WTC11 (cell line): ENCODE measurements around the gene ADGRV1. TPM values are rescaled to one million over a fixed set of nuclear protein-coding genes. Genes with fewer than 3 reads are reported as not detected.

ENCODE experiments used
- ATAC-seq: fragments of 200-7000 bp; cut with Tn5 transposase; 2 replicates; pipeline ENCODE4 v1.10.0; 2021; ENCODE audit warnings: mild to moderate bottlenecking, moderate library complexity
- CTCF ChIA-PET: fragments of 300-600 bp; sonication (Branson Sonifier 250); formaldehyde crosslinking; loops from one replicate; lab custom pipeline; 2021; ENCODE audit warnings: antibody characterized with exemption; lab: Charles Lee
- POLR2A ChIA-PET: fragments of 350-600 bp; sonication (Branson Sonifier 250); formaldehyde crosslinking; loops from one replicate; lab custom pipeline; 2021; ENCODE audit warnings: antibody characterized with exemption; lab: Charles Lee
- DNase-seq: peaks from one replicate; pipeline ENCODE4 v3.0.0; 2021; ENCODE audit warnings: low spot score
- H3K27ac Mint-ChIP-seq: 2 replicates; pipeline ENCODE4 v1.8.0; 2021; ENCODE audit warnings: mixed read lengths
- H3K27me3 Mint-ChIP-seq: 2 replicates; pipeline ENCODE4 v1.8.0; 2021; ENCODE audit warnings: low read depth, mild to moderate bottlenecking, moderate library complexity, mixed read lengths
- H3K36me3 Mint-ChIP-seq: 2 replicates; pipeline ENCODE4 v1.8.0; 2021; ENCODE audit warnings: mixed read lengths
- H3K4me1 Mint-ChIP-seq: 2 replicates; pipeline ENCODE4 v1.8.0; 2022; ENCODE audit warnings: mixed read lengths
- H3K4me3 Mint-ChIP-seq: 2 replicates; pipeline ENCODE4 v1.8.0; 2021; ENCODE audit warnings: mild to moderate bottlenecking, moderate library complexity, mixed read lengths
- H3K9me3 Mint-ChIP-seq: 2 replicates; pipeline ENCODE4 v1.8.0; 2021; ENCODE audit warnings: mixed read lengths
- ATF1 ChIP-seq: sonication (generic); formaldehyde crosslinking; IDR thresholded peaks from 2 replicates; pipeline ENCODE4 v1.8.1; 2023; ENCODE audit warnings: mild to moderate bottlenecking, moderate library complexity, missing genetic modification reagents
- CREM ChIP-seq: sonication (generic); formaldehyde crosslinking; IDR thresholded peaks from 2 replicates; pipeline ENCODE4 v1.8.1; 2022; ENCODE audit warnings: mild to moderate bottlenecking, missing genetic modification reagents, moderate library complexity
- ESRRA ChIP-seq: sonication (generic); formaldehyde crosslinking; IDR thresholded peaks from 2 replicates; pipeline ENCODE4 v1.8.1; 2022; ENCODE audit warnings: mild to moderate bottlenecking, missing genetic modification reagents, borderline replicate concordance
- FOXJ3 ChIP-seq: sonication (generic); formaldehyde crosslinking; IDR thresholded peaks from 2 replicates; pipeline ENCODE4 v1.9.0; 2021; ENCODE audit warnings: missing genetic modification reagents, mild to moderate bottlenecking, borderline replicate concordance
- GRHL2 ChIP-seq: fragments of 250-450 bp; sonication (Bioruptor Pico); IDR thresholded peaks from 2 replicates; pipeline ENCODE4 v1.8.0; 2022; ENCODE audit warnings: mild to moderate bottlenecking, moderate library complexity; ENCODE audit not compliant: insufficient replicate concordance, severe bottlenecking
- HMGXB4 ChIP-seq: sonication (generic); formaldehyde crosslinking; IDR thresholded peaks from 2 replicates; pipeline ENCODE4 v1.8.1; 2023; ENCODE audit warnings: mild to moderate bottlenecking, moderate library complexity, missing genetic modification reagents
- JUN ChIP-seq: sonication (generic); formaldehyde crosslinking; IDR thresholded peaks from 2 replicates; pipeline ENCODE4 v1.8.0; 2023; ENCODE audit warnings: mild to moderate bottlenecking, missing genetic modification reagents
- NR3C1 ChIP-seq: sonication (generic); formaldehyde crosslinking; conservative IDR thresholded peaks from 2 replicates; pipeline ENCODE4 v1.8.1; 2023; ENCODE audit warnings: low read depth, mild to moderate bottlenecking, missing genetic modification reagents
- PRRX2 ChIP-seq: fragments of 250-450 bp; sonication (Bioruptor Pico); IDR thresholded peaks from 2 replicates; pipeline ENCODE4 v1.8.0; 2021; ENCODE audit warnings: mild to moderate bottlenecking
- RELA ChIP-seq: sonication (generic); formaldehyde crosslinking; IDR thresholded peaks from 2 replicates; pipeline ENCODE4 v1.8.1; 2022; ENCODE audit warnings: missing genetic modification reagents, mild to moderate bottlenecking, borderline replicate concordance
- RORB ChIP-seq: fragments of 250-450 bp; sonication (Bioruptor Pico); IDR thresholded peaks from 2 replicates; pipeline ENCODE4 v1.9.0; 2021; ENCODE audit warnings: mild to moderate bottlenecking
- SOX15 ChIP-seq: fragments of 250-450 bp; sonication (Bioruptor Pico); IDR thresholded peaks from 2 replicates; pipeline ENCODE4 v1.9.0; 2021; ENCODE audit warnings: mild to moderate bottlenecking
- TEAD1 ChIP-seq: sonication (generic); formaldehyde crosslinking; IDR thresholded peaks from 2 replicates; pipeline ENCODE4 v1.8.0; 2022; ENCODE audit warnings: mild to moderate bottlenecking, missing genetic modification reagents
- ZNF138 ChIP-seq: sonication (generic); formaldehyde crosslinking; conservative IDR thresholded peaks from 2 replicates; pipeline ENCODE4 v1.8.1; 2022; ENCODE audit warnings: mild to moderate bottlenecking, moderate library complexity, missing genetic modification reagents
- ZNF219 ChIP-seq: sonication (generic); formaldehyde crosslinking; IDR thresholded peaks from 2 replicates; pipeline ENCODE4 v1.8.0; 2023; ENCODE audit warnings: missing genetic modification reagents, mild to moderate bottlenecking, borderline replicate concordance
- ZNF281 ChIP-seq: sonication (generic); formaldehyde crosslinking; IDR thresholded peaks from 2 replicates; pipeline ENCODE4 v1.8.0; 2023; ENCODE audit warnings: mild to moderate bottlenecking, missing genetic modification reagents
- total RNA-seq: library from RNA; stranded (reverse); gene quantifications from 3 replicates; pipeline ENCODE4 v1.2.3, GENCODE V29; 2021
- TF ChIP-seq, protein P1 (sequence below): sonication (generic); formaldehyde crosslinking; IDR thresholded peaks from 2 replicates; pipeline ENCODE4 v1.8.1; 2023; ENCODE audit warnings: mild to moderate bottlenecking, missing genetic modification reagents
- TF ChIP-seq, protein P2 (sequence below): fragments of 250-450 bp; sonication (Bioruptor Pico); IDR thresholded peaks from 2 replicates; pipeline ENCODE4 v1.9.0; 2021; ENCODE audit warnings: mild to moderate bottlenecking
- TF ChIP-seq, protein P3 (sequence below): sonication (generic); formaldehyde crosslinking; conservative IDR thresholded peaks from 2 replicates; pipeline ENCODE4 v1.8.1; 2023; ENCODE audit warnings: mild to moderate bottlenecking, low read depth, missing genetic modification reagents, moderate library complexity

Gene ADGRV1
- total RNA-seq, 1 experiment from 2014 or later = 74.5 TPM

DNA sequence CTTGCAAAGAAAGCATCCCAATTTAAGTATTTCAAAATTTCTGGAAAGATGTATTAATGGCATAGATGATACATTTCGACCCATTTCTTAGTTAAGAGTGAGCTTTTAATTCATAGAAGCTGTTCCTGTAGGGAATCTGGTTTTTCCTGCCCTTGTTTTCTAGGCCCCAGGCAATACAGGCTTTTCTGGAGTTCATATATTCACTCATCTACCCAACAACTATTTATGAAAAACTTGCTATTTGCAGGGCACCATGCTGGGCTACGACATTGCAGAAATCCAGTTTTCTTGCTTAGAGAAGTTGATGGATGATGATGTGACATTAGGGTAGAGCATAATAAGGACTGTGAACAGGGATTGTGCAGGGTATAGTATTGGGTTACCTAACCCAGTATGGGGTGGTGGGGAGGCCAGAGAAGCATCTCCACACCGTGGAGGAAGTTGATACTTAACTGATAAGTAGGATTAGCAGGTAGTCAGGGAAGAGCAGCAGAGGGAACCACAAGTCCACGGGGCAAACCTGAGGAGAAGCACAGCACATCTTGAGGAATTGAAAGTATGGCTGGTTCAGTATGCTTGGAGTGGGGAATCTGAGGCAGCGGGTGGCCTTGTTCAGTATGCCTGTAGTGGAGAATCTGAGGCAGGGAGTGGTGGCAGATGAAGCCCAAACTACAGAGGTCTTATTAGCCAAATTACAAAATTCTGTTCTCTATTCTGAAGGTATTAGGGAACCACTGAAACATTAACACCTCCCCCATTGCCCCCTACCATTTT is 577.1 kb downstream of the ADGRV1 start:
- peaks cover 6% of the 10 kb centered on the region for H3K4me1 Mint-ChIP-seq
- H3K4me3 Mint-ChIP-seq = no peak overlapping the region
- ATAC-seq (peak; percentile 72), DNase-seq (no peak)
- H3K27me3 Mint-ChIP-seq = no peaks in the 10 kb centered on the region
- H3K36me3 Mint-ChIP-seq = peaks cover 2% of the 10 kb centered on the region; the same call in 1 of the 2 replicates
- no peak overlapping the region for H3K27ac Mint-ChIP-seq
- H3K9me3 Mint-ChIP-seq = peaks cover 2% of the 10 kb centered on the region
- POLR2A ChIA-PET = interaction anchor here (0.6 kb wide), 1 partner anchor 245 kb away, joined by 3 read pairs; no protein-coding TSS in a partner anchor
- no peak for TF ChIP-seq JUN
- TF ChIP-seq RORB (CRISPR knock-in tag) = no peak
- TF ChIP-seq TEAD1 = no peak
- TF ChIP-seq, protein P1, sequence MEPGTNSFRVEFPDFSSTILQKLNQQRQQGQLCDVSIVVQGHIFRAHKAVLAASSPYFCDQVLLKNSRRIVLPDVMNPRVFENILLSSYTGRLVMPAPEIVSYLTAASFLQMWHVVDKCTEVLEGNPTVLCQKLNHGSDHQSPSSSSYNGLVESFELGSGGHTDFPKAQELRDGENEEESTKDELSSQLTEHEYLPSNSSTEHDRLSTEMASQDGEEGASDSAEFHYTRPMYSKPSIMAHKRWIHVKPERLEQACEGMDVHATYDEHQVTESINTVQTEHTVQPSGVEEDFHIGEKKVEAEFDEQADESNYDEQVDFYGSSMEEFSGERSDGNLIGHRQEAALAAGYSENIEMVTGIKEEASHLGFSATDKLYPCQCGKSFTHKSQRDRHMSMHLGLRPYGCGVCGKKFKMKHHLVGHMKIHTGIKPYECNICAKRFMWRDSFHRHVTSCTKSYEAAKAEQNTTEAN (CRISPR knock-in tag) = no peak
- TF ChIP-seq CREM (CRISPR knock-in tag) = no peak
- no peak for TF ChIP-seq ATF1 (CRISPR knock-in tag)
- no peak for TF ChIP-seq HMGXB4
- no peak for TF ChIP-seq GRHL2
- no peak for TF ChIP-seq ESRRA (CRISPR knock-in tag)
- no peak for TF ChIP-seq SOX15 (CRISPR knock-in tag)
- TF ChIP-seq, protein P2, sequence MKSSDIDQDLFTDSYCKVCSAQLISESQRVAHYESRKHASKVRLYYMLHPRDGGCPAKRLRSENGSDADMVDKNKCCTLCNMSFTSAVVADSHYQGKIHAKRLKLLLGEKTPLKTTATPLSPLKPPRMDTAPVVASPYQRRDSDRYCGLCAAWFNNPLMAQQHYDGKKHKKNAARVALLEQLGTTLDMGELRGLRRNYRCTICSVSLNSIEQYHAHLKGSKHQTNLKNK (CRISPR knock-in tag) = no peak
- TF ChIP-seq ZNF138 (CRISPR knock-in tag) = no peak
- TF ChIP-seq ZNF281 (CRISPR knock-in tag) = no peak
- TF ChIP-seq, protein P3, sequence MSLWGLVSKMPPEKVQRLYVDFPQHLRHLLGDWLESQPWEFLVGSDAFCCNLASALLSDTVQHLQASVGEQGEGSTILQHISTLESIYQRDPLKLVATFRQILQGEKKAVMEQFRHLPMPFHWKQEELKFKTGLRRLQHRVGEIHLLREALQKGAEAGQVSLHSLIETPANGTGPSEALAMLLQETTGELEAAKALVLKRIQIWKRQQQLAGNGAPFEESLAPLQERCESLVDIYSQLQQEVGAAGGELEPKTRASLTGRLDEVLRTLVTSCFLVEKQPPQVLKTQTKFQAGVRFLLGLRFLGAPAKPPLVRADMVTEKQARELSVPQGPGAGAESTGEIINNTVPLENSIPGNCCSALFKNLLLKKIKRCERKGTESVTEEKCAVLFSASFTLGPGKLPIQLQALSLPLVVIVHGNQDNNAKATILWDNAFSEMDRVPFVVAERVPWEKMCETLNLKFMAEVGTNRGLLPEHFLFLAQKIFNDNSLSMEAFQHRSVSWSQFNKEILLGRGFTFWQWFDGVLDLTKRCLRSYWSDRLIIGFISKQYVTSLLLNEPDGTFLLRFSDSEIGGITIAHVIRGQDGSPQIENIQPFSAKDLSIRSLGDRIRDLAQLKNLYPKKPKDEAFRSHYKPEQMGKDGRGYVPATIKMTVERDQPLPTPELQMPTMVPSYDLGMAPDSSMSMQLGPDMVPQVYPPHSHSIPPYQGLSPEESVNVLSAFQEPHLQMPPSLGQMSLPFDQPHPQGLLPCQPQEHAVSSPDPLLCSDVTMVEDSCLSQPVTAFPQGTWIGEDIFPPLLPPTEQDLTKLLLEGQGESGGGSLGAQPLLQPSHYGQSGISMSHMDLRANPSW = no peak
- TF ChIP-seq PRRX2 = no peak
- TF ChIP-seq NR3C1 = no peak
- no peak for TF ChIP-seq FOXJ3 (CRISPR knock-in tag)
- no peak for TF ChIP-seq RELA (CRISPR knock-in tag)
- no peak for TF ChIP-seq ZNF219 (CRISPR knock-in tag)
- CTCF ChIA-PET = no interaction called here
